Activated T-cell treated with anti-CD3 and anti-CD28 coated beads, Interleukin-2, amount 50 U/mL, for 24 hours (primary cell): ENCODE measurements around the gene XPR1.

Experiments used
- DNase-seq: peaks from one replicate; pipeline ENCODE4 v3.0.0-alpha.2; 2020
- H3K27ac Mint-ChIP-seq: 2 replicates; pipeline ENCODE4 v1.8.0; 2020; ENCODE audit warnings: mild to moderate bottlenecking, mixed read lengths
- H3K27me3 Mint-ChIP-seq: 2 replicates; pipeline ENCODE4 v1.8.0; 2020; ENCODE audit warnings: mixed read lengths
- H3K36me3 Mint-ChIP-seq: 2 replicates; pipeline ENCODE4 v1.8.0; 2020; ENCODE audit warnings: low read depth, mixed read lengths
- H3K4me1 Mint-ChIP-seq: 2 replicates; pipeline ENCODE4 v1.8.0; 2020; ENCODE audit warnings: low read depth, mixed read lengths
- H3K4me3 Mint-ChIP-seq: 2 replicates; pipeline ENCODE4 v1.8.0; 2020; ENCODE audit warnings: mild to moderate bottlenecking, moderate library complexity, mixed read lengths
- H3K9me3 Mint-ChIP-seq: 2 replicates; pipeline ENCODE4 v1.8.0; 2020; ENCODE audit warnings: mixed read lengths

Gene XPR1

DNA sequence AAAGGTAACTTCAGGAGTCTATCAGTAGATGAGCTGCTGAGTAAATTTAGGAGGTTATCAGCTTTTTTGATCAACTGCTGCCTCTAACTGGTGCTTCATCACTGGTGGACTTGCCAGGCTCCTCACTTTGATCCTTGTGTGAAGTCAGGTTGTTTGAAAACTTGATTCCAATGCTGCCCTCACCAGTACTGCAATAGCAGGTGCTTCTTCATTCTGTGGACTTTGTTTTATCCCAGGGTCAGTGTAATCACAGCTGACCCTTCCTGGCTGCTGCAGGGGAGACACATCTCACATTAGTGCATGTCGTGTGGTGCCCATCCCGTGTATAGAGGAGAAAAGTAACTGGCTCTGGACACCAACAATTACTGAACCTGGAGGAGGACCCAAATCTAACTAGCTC lies 260.9 kb downstream of the XPR1 start:
- DNase-seq, result no peak
- H3K4me1 Mint-ChIP-seq, result peaks cover 10% of the 10 kb centered on the region
- H3K9me3 Mint-ChIP-seq, result no peaks in the 10 kb centered on the region
- H3K27ac Mint-ChIP-seq, result no peak overlapping the region
- H3K4me3 Mint-ChIP-seq, result no peak overlapping the region
- peaks cover 10% of the 10 kb centered on the region for H3K36me3 Mint-ChIP-seq
- no peaks in the 10 kb centered on the region for H3K27me3 Mint-ChIP-seq

DNA sequence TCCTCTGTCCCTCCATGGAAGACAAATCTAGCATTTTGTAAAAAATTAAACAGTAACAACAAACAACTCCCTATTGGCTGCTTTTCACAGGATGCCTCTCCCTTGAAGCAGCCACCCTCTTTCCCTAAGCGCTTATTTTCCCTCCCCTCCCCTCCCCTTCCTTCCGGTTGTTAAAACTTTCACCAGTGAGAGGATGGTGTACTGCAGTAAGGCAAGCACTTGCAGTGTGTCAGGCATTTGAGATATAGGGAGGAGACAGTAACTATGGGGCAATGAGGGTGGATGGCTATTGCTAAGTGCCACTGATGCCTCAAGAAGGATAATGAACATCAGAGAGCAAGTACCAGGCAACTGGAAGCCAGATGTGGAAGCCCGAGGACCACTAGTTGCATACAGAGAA lies 261.8 kb downstream of the XPR1 start:
- H3K27ac Mint-ChIP-seq, result no peak overlapping the region
- peaks cover 2% of the 10 kb centered on the region for H3K9me3 Mint-ChIP-seq
- DNase-seq, result no peak
- peaks cover 8% of the 10 kb centered on the region for H3K36me3 Mint-ChIP-seq
- H3K4me3 Mint-ChIP-seq, result no peak overlapping the region
- H3K4me1 Mint-ChIP-seq, result peaks cover 10% of the 10 kb centered on the region
- H3K27me3 Mint-ChIP-seq, result no peaks in the 10 kb centered on the region

DNA sequence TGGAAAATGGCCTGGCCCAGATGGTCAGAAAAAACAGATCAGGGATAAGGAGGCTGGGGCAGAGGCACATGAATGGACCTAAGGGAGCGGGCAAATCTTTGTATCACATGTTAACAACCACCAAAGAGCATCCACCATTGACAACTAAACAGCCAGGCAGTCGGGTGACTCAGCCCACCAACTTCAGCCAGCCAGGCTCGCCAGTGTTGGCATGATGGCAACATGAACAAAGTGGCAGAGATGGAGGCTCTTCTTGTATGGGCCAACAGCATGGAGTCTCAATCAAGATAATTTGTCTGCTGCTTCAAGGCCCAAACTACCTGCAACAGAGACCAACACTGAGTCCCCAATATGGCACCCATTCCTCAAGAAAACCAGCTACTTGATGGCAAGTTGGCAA lies 264.3 kb downstream of the XPR1 start:
- DNase-seq, result no peak
- H3K9me3 Mint-ChIP-seq, result peaks cover 2% of the 10 kb centered on the region
- H3K4me3 Mint-ChIP-seq, result no peak overlapping the region
- H3K27ac Mint-ChIP-seq, result no peak overlapping the region
- peaks cover 2% of the 10 kb centered on the region for H3K27me3 Mint-ChIP-seq
- peaks cover 8% of the 10 kb centered on the region for H3K36me3 Mint-ChIP-seq
- H3K4me1 Mint-ChIP-seq, result peaks cover 10% of the 10 kb centered on the region

- H3K36me3 Mint-ChIP-seq, result peaks cover 8% of the 10 kb centered on the region
These were observed 266.8 kb downstream of the XPR1 start for GRCh38 chr1:180898441-180899219.

GRCh38 chr1:180899262-180899661 lies 267.4 kb downstream of the XPR1 start:
- H3K4me3 Mint-ChIP-seq, result no peak overlapping the region
- peaks cover 8% of the 10 kb centered on the region for H3K27me3 Mint-ChIP-seq
- DNase-seq, result no peak
- no peaks in the 10 kb centered on the region for H3K4me1 Mint-ChIP-seq
- H3K9me3 Mint-ChIP-seq, result peaks cover 2% of the 10 kb centered on the region
- H3K27ac Mint-ChIP-seq, result no peak overlapping the region
- peaks cover 8% of the 10 kb centered on the region for H3K36me3 Mint-ChIP-seq

More at GRCh38 chr1:180898441-180899219, 266.8 kb downstream of the XPR1 start:
- peaks cover 8% of the 10 kb centered on the region for H3K27me3 Mint-ChIP-seq
- no peak for DNase-seq
- no peak overlapping the region for H3K27ac Mint-ChIP-seq
- H3K4me1 Mint-ChIP-seq, result peaks cover 5% of the 10 kb centered on the region
- no peak overlapping the region for H3K4me3 Mint-ChIP-seq
- H3K9me3 Mint-ChIP-seq, result peaks cover 2% of the 10 kb centered on the region

GRCh38 chr1:180901076-180901990 lies 269.5 kb downstream of the XPR1 start:
- DNase-seq, result no peak
- no peaks in the 10 kb centered on the region for H3K4me1 Mint-ChIP-seq
- peaks cover 4% of the 10 kb centered on the region for H3K9me3 Mint-ChIP-seq
- no peak overlapping the region for H3K4me3 Mint-ChIP-seq
- H3K27ac Mint-ChIP-seq, result no peak overlapping the region
- no peaks in the 10 kb centered on the region for H3K36me3 Mint-ChIP-seq
- peaks cover 8% of the 10 kb centered on the region for H3K27me3 Mint-ChIP-seq

GRCh38 chr1:180902541-180902940 lies 270.7 kb downstream of the XPR1 start:
- H3K27ac Mint-ChIP-seq, result no peak overlapping the region

DNA sequence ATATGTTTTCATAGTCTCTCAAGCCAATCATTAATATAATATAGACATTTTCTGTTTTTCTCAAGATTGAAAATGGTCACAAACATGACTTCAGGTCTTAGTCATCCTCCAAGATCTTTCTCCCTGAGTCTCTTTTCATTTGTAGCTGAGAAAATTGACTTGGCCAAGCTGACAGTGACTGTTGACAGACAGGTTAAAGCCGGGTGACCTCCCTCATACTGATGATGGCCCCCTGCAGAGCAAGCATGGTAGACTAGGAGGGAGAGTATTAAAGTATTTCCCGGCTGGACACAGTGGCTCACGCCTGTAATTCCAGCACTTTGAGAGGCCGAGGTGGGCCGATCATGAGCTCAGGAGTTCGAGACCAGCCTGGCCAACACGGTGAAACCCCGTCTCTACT lies 274.1 kb downstream of the XPR1 start:
- Mint-ChIP-seq H3K27me3 (peaks cover 28% of the 10 kb centered on the region), H3K27ac (no peak overlapping the region), H3K9me3 (peaks cover 2% of the 10 kb centered on the region), H3K36me3 (no peaks in the 10 kb centered on the region), H3K4me3 (no peak overlapping the region), H3K4me1 (peaks cover 4% of the 10 kb centered on the region)
- no peak for DNase-seq

More at GRCh38 chr1:180902541-180902940, 270.7 kb downstream of the XPR1 start:
- Mint-ChIP-seq H3K9me3 (peaks cover 4% of the 10 kb centered on the region), H3K4me3 (no peak overlapping the region), H3K27me3 (peaks cover 8% of the 10 kb centered on the region), H3K4me1 (no peaks in the 10 kb centered on the region), H3K36me3 (no peaks in the 10 kb centered on the region)
- DNase-seq, result no peak

- Mint-ChIP-seq H3K27ac (no peak overlapping the region), H3K4me3 (no peak overlapping the region), H3K27me3 (peaks cover 30% of the 10 kb centered on the region), H3K36me3 (no peaks in the 10 kb centered on the region), H3K9me3 (peaks cover 2% of the 10 kb centered on the region), H3K4me1 (peaks cover 4% of the 10 kb centered on the region)
- no peak for DNase-seq
These were observed 274.7 kb downstream of the XPR1 start for GRCh38 chr1:180906511-180906910.

DNA sequence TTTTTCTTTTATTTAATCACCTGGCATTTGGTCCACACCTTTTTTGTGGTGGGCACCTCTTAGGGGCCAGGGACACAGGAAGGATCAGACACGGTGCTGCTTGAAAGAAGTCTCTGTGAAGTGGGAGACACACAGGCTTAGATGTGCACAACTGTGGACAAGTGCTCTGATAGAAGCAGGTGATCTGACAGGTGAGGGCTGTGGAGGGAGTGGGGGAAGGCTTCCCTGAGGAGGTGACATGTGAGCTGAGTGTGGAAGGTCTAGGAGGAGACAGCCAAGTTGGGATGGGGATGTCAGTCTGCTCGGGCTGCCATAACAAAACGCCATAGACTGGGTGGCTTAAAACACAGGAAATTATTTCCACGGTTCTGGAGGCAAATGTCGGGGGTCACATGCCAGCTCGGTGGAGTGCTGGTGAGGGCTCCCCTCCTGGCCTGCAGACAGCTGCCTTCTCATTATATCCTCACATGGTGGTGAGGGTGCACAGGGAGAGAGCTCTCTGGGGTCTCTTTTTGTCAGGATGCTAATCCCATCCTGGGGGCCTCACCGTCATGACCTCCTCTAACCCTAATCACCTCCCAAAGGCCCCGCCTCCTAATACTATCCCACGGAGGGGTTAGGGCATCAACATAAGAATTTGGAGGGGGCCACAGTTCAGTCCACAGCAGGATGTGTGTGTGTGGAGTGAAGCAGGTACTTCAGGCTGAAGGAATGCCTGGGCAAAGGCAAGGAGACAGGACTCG lies 275.7 kb downstream of the XPR1 start:
- H3K4me3 Mint-ChIP-seq, result no peak overlapping the region

GRCh38 chr1:180908074-180908765 lies 276.4 kb downstream of the XPR1 start:
- Mint-ChIP-seq H3K36me3 (no peaks in the 10 kb centered on the region), H3K27me3 (peaks cover 36% of the 10 kb centered on the region), H3K4me1 (peaks cover 7% of the 10 kb centered on the region), H3K27ac (no peak overlapping the region), H3K4me3 (no peak overlapping the region), H3K9me3 (peaks cover 2% of the 10 kb centered on the region)
- no peak for DNase-seq

More for the DNA sequence above, 275.7 kb downstream of the XPR1 start:
- Mint-ChIP-seq H3K4me1 (peaks cover 7% of the 10 kb centered on the region), H3K27me3 (peaks cover 36% of the 10 kb centered on the region), H3K36me3 (no peaks in the 10 kb centered on the region), H3K27ac (no peak overlapping the region), H3K9me3 (peaks cover 2% of the 10 kb centered on the region)
- DNase-seq, result no peak

- Mint-ChIP-seq H3K9me3 (peaks cover 2% of the 10 kb centered on the region), H3K36me3 (no peaks in the 10 kb centered on the region), H3K4me1 (peaks cover 11% of the 10 kb centered on the region), H3K4me3 (no peak overlapping the region), H3K27me3 (peaks cover 44% of the 10 kb centered on the region), H3K27ac (no peak overlapping the region)
- no peak for DNase-seq
These were observed 277.2 kb downstream of the XPR1 start for GRCh38 chr1:180909005-180909414.

GRCh38 chr1:180909462-180909976 lies 277.7 kb downstream of the XPR1 start:
- H3K36me3 Mint-ChIP-seq, result no peaks in the 10 kb centered on the region
- H3K4me1 Mint-ChIP-seq, result peaks cover 11% of the 10 kb centered on the region
- H3K27ac Mint-ChIP-seq, result no peak overlapping the region
- peaks cover under 1% of the 10 kb centered on the region for H3K9me3 Mint-ChIP-seq
- no peak overlapping the region for H3K4me3 Mint-ChIP-seq
- H3K27me3 Mint-ChIP-seq, result peaks cover 48% of the 10 kb centered on the region
- DNase-seq, result no peak
